HCT116 (cell line): ENCODE results near the gene ICOSLG. TPM values are rescaled to one million over a fixed set of nuclear protein-coding genes. Genes with fewer than 3 reads are reported as not detected.

Experiments used
- ATAC-seq: fragments of 200-7000 bp; cut with Tn5 transposase; 2 replicates; pipeline ENCODE4 v1.9.1; 2020; ENCODE audit warnings: mild to moderate bottlenecking, moderate library complexity
- BruUV-seq: library from RNA; stranded (reverse); fragments of 400-500 nt; replicated peaks from 2 replicates; lab custom pipeline; 2021; lab: Mats Ljungman, UMichigan
- CTCF ChIA-PET: fragments of 300-600 bp; sonication (Branson Sonifier 250); formaldehyde crosslinking; loops from one replicate; lab custom pipeline; 2021; ENCODE audit warnings: antibody characterized with exemption; lab: Charles Lee
- POLR2A ChIA-PET: fragments of 300-600, 350-600 bp; sonication (Branson Sonifier 250); formaldehyde crosslinking; loops from one replicate; lab custom pipeline; 2021; ENCODE audit warnings: antibody characterized with exemption; lab: Charles Lee
- RAD21 ChIA-PET, 2 experiments: fragments of 300-600 bp; sonication (Branson Sonifier 250); formaldehyde crosslinking; loops; one replicate each; lab custom pipeline; 2023; ENCODE audit warnings: low total read pairs in 2 of 2; ENCODE audit not compliant: uncharacterized antibody in 2 of 2, unreplicated experiment in 2 of 2, low non-redundant PET in 1 of 2; lab: Charles Lee
- DNase-seq: peaks from one replicate; pipeline ENCODE4 v3.0.0-alpha.2; 2010; ENCODE audit warnings: low read depth, low spot score
- H2AFZ ChIP-seq: fragments of 200-600 bp; shearing (Covaris generic), sonication (generic); 2 replicates; pipeline ENCODE4 v1.6.1; 2017; ENCODE audit warnings: low read depth, mixed run types, mixed read lengths, antibody characterized with exemption, low read length; ENCODE audit not compliant: poor library complexity, severe bottlenecking
- H3K27ac ChIP-seq: 2 replicates; pipeline ENCODE4 v1.5.1; 2012; ENCODE audit warnings: low read depth, low read length
- H3K27me3 ChIP-seq: fragments of 200-600 bp; sonication (generic); 2 replicates; pipeline ENCODE4 v1.6.1; 2016; ENCODE audit warnings: mixed run types, low read length, mixed read lengths; ENCODE audit not compliant: insufficient read depth
- H3K36me3 ChIP-seq, 2 experiments: fragments of 200-500 bp in 1 of 2; fragments of 200-600 bp in 1 of 2; sonication (Bioruptor generic) in 1 of 2; sonication (generic) in 1 of 2; 2 replicates each; pipeline versions ENCODE4 v1.5.1 to v1.6.1; 2014 to 2016; ENCODE audit warnings: low read length in 2 of 2, inconsistent platforms in 1 of 2, mixed read lengths in 1 of 2, mixed run types in 1 of 2; ENCODE audit not compliant: insufficient read depth in 2 of 2, control insufficient read depth in 1 of 2
- H3K4me1 ChIP-seq, 2 experiments: fragments of 200-600 bp in 1 of 2; sonication (generic) in 1 of 2; 2 replicates each; pipeline versions ENCODE4 v1.5.1 to v1.6.1; 2012 to 2017; ENCODE audit warnings: low read length in 2 of 2, inconsistent platforms in 1 of 2, mild to moderate bottlenecking in 1 of 2, mixed read lengths in 1 of 2, mixed run types in 1 of 2, moderate library complexity in 1 of 2; ENCODE audit not compliant: insufficient read depth in 2 of 2, control insufficient read depth in 1 of 2
- H3K4me2 ChIP-seq: fragments of 200-600 bp; sonication (generic); 2 replicates; pipeline ENCODE4 v1.6.1; 2017; ENCODE audit warnings: mixed run types, low read length, mixed read lengths
- H3K4me3 ChIP-seq, 2 experiments: fragments of 200-600 bp in 1 of 2; sonication (generic) in 1 of 2; replicated peaks in 1 of 2; 2 replicates each; pipeline ENCODE4 v1.5.1; 2011 to 2016; ENCODE audit warnings: low read length in 2 of 2, control low read depth in 1 of 2, low read depth in 1 of 2, mild to moderate bottlenecking in 1 of 2, mixed read lengths in 1 of 2, mixed run types in 1 of 2
- H3K79me2 ChIP-seq: fragments of 200-600 bp; sonication (generic); 2 replicates; pipeline ENCODE4 v1.6.1; 2017; ENCODE audit warnings: mild to moderate bottlenecking, mixed run types, low read length, moderate library complexity, mixed read lengths; ENCODE audit not compliant: insufficient read depth
- H3K9ac ChIP-seq: fragments of 200-600 bp; sonication (generic); 2 replicates; pipeline ENCODE4 v1.6.1; 2016; ENCODE audit warnings: low read length, mixed read lengths
- H3K9me2 ChIP-seq: fragments of 200-600 bp; sonication (generic), shearing (Covaris generic); 2 replicates; pipeline ENCODE4 v1.6.1; 2017; ENCODE audit warnings: mixed run types, mild to moderate bottlenecking, moderate library complexity; ENCODE audit not compliant: insufficient read depth
- H3K9me3 ChIP-seq, 2 experiments: fragments of 200-500 bp in 1 of 2; fragments of 200-600 bp in 1 of 2; sonication (Bioruptor generic) in 1 of 2; sonication (generic) in 1 of 2; 2 replicates each; pipeline ENCODE4 v1.6.1; 2014 to 2017; ENCODE audit warnings: low read length in 2 of 2, mixed read lengths in 2 of 2, inconsistent platforms in 1 of 2, low read depth in 1 of 2, mild to moderate bottlenecking in 1 of 2, mixed run types in 1 of 2, moderate library complexity in 1 of 2; ENCODE audit not compliant: control insufficient read depth in 1 of 2, insufficient read depth in 1 of 2
- H4K20me1 ChIP-seq: fragments of 200-600 bp; sonication (generic), shearing (Covaris generic); 2 replicates; pipeline ENCODE4 v1.6.1; 2017; ENCODE audit warnings: mixed run types, mild to moderate bottlenecking, moderate library complexity; ENCODE audit not compliant: insufficient read depth
- CBX3 ChIP-seq: IDR thresholded peaks from 2 replicates; pipeline ENCODE4 v1.6.1; 2012; ENCODE audit warnings: low read depth
- CTCF ChIP-seq, 3 experiments: fragments of 200-600 bp in 1 of 3; sonication (generic) in 1 of 3; IDR thresholded peaks in 2 of 3; conservative IDR thresholded peaks in 1 of 3; 2 replicates each; pipeline ENCODE4 v1.5.1; 2012 to 2017; ENCODE audit warnings: low read depth in 2 of 3, low read length in 2 of 3, antibody characterized with exemption in 1 of 3, borderline replicate concordance in 1 of 3, control low read depth in 1 of 3, mild to moderate bottlenecking in 1 of 3, mixed read lengths in 1 of 3, mixed run types in 1 of 3, moderate library complexity in 1 of 3; ENCODE audit not compliant: insufficient read depth in 1 of 3
- EGR1 ChIP-seq: IDR thresholded peaks from 2 replicates; pipeline ENCODE4 v1.6.1; 2012; ENCODE audit warnings: low read depth
- EZH2phosphoT487 ChIP-seq: fragments of 200-600 bp; IDR thresholded peaks from 2 replicates; pipeline ENCODE4 v1.6.1; 2018; ENCODE audit warnings: antibody characterized with exemption, borderline replicate concordance
- FOSL1 ChIP-seq: IDR thresholded peaks from 2 replicates; pipeline ENCODE4 v1.6.1; 2012; ENCODE audit warnings: low read depth
- JUND ChIP-seq: IDR thresholded peaks from 2 replicates; pipeline ENCODE4 v1.6.1; 2012
- POLR2A ChIP-seq: IDR thresholded peaks from 2 replicates; pipeline ENCODE4 v1.7.0; 2011; ENCODE audit warnings: borderline replicate concordance; ENCODE audit not compliant: insufficient read depth, insufficient read length; ENCODE audit errors: extremely low read depth
- SIN3A ChIP-seq: IDR thresholded peaks from 2 replicates; pipeline ENCODE4 v1.6.1; 2012; ENCODE audit warnings: low read depth
- SP1 ChIP-seq: IDR thresholded peaks from 2 replicates; pipeline ENCODE4 v1.6.1; 2012; ENCODE audit warnings: low read depth
- TCF7L2 ChIP-seq: IDR thresholded peaks from 2 replicates; pipeline ENCODE4 v1.7.0; 2011; ENCODE audit warnings: borderline replicate concordance, inconsistent platforms; ENCODE audit not compliant: insufficient read depth, insufficient read length; ENCODE audit errors: extremely low read depth
- ZBTB33 ChIP-seq: IDR thresholded peaks from 2 replicates; pipeline ENCODE4 v1.6.1; 2011; ENCODE audit warnings: mild to moderate bottlenecking, low read length, moderate library complexity; ENCODE audit not compliant: insufficient replicate concordance; ENCODE audit errors: extremely low read depth
- ZFX ChIP-seq: fragments of 450-650 bp; IDR thresholded peaks from 2 replicates; pipeline ENCODE4 v1.6.1; 2017
- ZNF274 ChIP-seq: fragments of 200-500 bp; sonication (Bioruptor generic); IDR thresholded peaks from 2 replicates; pipeline ENCODE4 v1.6.1; 2014; ENCODE audit warnings: mild to moderate bottlenecking, low read depth, low read length, inconsistent platforms
- intact Hi-C: fragments of 100-400 bp; cut with micrococcal nuclease; formaldehyde crosslinking; loops from 2 replicates; pipeline ENCODE4 v1.10.0; 2022
- total RNA-seq: library from RNA; stranded (reverse); gene quantifications from one replicate; pipeline ENCODE4 v1.2.1, GENCODE V29; 2021; ENCODE audit not compliant: unreplicated experiment

The ICOSLG gene
- total RNA-seq, 1 experiment from 2014 or later: 4.7 TPM

- Histone ChIP-seq H3K9me2 (no peaks in the 10 kb centered on the region), H3K4me2 (no peak overlapping the region), H3K79me2 (no peaks in the 10 kb centered on the region), H2AFZ (no peak overlapping the region), H3K27ac (no peak overlapping the region)
- POLR2A ChIA-PET: no interaction called here
- ATAC-seq: no peak
- BruUV-seq: no TSS peak
- no peak for TF ChIP-seq TCF7L2
- TF ChIP-seq ZFX: no peak
- no peak for TF ChIP-seq SIN3A
- no peak for TF ChIP-seq ZBTB33
- TF ChIP-seq SP1: no peak
- TF ChIP-seq, all 23 proteins: peak for 0
- CTCF ChIA-PET: no interaction called here
- Histone ChIP-seq H3K9me3 (no peaks in the 10 kb centered on the region), H3K36me3 (no peaks in the 10 kb centered on the region), H3K9ac (no peak overlapping the region), H4K20me1 (no peaks in the 10 kb centered on the region), H3K4me3 (no peak overlapping the region), H3K4me1 (no peaks in the 10 kb centered on the region), H3K27me3 (no peaks in the 10 kb centered on the region)
- no peak for DNase-seq
- RAD21 ChIA-PET: no interaction called here
- intact Hi-C loops: no loop called here
Observed at GRCh38 chr21:44279354-44280260, 38.9 kb upstream of the ICOSLG start.

DNA sequence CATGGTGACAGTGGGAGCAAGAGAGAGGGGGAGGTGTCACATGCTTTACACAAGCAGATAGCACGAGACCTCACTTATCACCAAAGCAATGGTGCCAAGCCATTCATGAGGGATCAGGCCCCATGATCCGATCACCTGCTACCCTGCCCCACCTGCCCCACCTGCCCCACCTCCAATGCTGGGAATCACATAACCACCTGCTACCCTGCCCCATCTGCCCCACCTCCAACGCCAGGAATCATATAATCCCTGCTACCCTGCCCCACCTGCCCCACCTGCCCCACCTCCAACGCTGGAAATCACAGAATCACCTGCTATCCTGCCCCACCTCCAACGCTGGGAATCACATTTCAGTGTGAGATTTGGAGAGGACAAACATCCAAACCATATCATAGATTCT lies 34.3 kb upstream of the ICOSLG start:
- intact Hi-C loops: no loop called here
- Histone ChIP-seq H2AFZ (no peak overlapping the region), H3K27me3 (no peaks in the 10 kb centered on the region), H3K36me3 (no peaks in the 10 kb centered on the region), H3K4me1 (no peaks in the 10 kb centered on the region), H3K79me2 (no peaks in the 10 kb centered on the region), H3K9me2 (no peaks in the 10 kb centered on the region), H3K4me2 (no peak overlapping the region), H3K4me3 (no peak overlapping the region), H3K9ac (no peak overlapping the region), H3K27ac (no peak overlapping the region), H3K9me3 (no peaks in the 10 kb centered on the region), H4K20me1 (no peaks in the 10 kb centered on the region)
- ChIA-PET RAD21 (no interaction called here), POLR2A (no interaction called here), CTCF (no interaction called here)
- no TSS peak for BruUV-seq
- DNase-seq (no peak), ATAC-seq (no peak)
- TF ChIP-seq SP1: no peak
- no peak for TF ChIP-seq ZFX
- TF ChIP-seq ZNF274: no peak
- no peak for TF ChIP-seq CBX3
- no peak for TF ChIP-seq EZH2phosphoT487
- TF ChIP-seq FOSL1: no peak
- TF ChIP-seq POLR2A: no peak
- TF ChIP-seq CTCF (IDR thresholded peaks at IDR 0.05 in 2 of 3, conservative IDR thresholded peaks at IDR 0.05 in 1 of 3; ENCODE audit: borderline replicate concordance in 1 of 3, insufficient read depth in 1 of 3, low read depth in 2 of 3, low read length in 2 of 3): no peak
- TF ChIP-seq JUND: no peak
- TF ChIP-seq ZBTB33: no peak
- no peak for TF ChIP-seq EGR1
